ENCODE results near the gene RDH11.
A peak's percentile ranks its signal among the peaks of the same experiment; 100 is the strongest.
"Not testable (repeated sequence)": the region's sequence is repeated elsewhere in the genome, so short reads cannot be mapped to it uniquely, and the experiment has no call there.

RDH11 gene

DNA sequence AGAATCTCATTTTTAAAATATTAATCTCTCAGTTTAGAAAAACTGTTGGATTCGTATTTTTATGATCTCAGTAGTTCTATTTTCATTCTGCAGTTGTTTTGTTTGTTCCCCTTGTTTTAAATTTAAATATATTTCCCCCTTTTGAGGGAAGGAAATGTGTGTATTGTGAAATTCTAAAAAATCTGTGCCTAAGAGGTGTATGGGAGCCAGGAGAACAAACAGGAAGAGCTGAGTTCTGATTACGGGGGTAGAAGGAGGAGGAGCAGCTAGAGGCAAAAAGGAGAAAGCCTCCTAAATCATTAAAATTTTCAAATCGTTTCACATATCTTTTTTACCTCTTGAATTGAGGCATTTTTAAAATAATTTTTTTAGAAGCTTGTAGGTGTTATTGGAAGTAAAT lies 8.4 kb upstream of the RDH11 start:
- DNase-seq: no peak

- DNase-seq: not testable (repeated sequence)
Measured at GRCh38 chr14:67701492-67701891, 5.9 kb upstream of the RDH11 start, which contains the start of gene RDH12. TSS of gene RDH12 (plus strand) at chr14:67701886. CDS start at chr14:67722643, 20,757 bp downstream.

GRCh38 chr14:67698179-67698578 lies 2.6 kb upstream of the RDH11 start:
- DNase-seq: no peak

DNA sequence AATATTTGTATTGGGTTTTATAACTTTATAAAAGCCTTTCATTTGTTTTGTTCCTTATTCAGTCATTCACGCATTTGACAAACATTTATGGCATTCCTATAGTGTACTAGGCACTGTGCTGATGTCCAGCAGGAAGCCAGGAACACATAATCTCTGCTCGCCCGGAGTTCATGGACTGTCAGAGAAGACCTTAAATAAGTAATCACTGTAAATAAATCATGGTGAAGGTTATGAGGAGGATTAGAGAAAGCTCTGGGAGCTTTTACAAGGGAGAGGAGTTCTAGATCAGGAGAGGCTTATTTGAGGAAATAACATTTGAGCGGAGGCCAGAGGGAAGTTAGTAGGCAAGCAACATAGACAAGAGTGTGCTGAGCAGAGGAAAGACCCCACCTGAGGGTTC lies 1.4 kb upstream of the RDH11 start:
- no peak for DNase-seq

- DNase-seq: peak; percentile 97
Measured at GRCh38 chr14:67694791-67695393, 672 bp downstream of the RDH11 start.

DNA sequence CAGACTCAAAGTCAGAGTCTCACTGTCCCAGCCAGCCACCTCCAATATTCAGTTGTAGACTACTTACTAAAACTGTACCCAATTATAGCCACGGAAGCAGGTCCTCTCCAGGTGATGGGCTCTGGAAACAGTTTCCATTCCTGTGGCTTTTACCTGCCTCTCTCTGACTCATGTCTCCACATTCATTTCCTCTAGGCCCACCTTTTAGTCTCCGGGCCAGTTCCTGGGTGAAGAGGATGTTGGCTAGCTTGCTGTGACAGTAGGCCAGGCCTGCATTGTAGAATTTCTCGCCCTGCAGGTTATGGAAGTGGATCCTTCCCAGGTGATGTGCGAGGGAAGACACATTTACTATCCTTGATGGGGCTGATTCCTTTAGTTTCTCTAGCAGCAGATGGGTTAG lies 5.6 kb downstream of the RDH11 start:
- DNase-seq: no peak

DNA sequence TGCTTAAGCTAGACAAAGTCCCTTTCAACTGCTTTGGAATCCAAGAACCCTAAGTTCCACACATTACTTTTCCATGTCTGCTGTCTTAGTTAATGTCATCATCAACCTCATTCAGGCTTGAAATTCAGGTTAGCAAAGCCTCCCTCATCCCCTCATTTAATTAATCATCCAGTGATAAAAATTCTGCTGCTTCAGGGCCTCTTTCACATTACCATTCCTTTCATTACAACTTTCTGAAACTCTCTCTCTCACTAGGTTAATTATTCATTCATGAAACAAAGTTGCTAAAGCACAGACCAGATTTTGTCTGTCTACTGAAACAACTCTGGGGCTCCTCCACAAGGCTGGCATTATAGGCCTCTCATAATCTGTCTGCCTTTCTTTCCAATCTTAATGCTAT lies 11.7 kb downstream of the RDH11 start:
- DNase-seq: no peak

- DNase-seq: peak; percentile 82
Measured at GRCh38 chr14:67680941-67681340, 14.6 kb downstream of the RDH11 start.

GRCh38 chr14:67680121-67680602 lies 15.4 kb downstream of the RDH11 start:
- DNase-seq: peak; percentile 95

DNA sequence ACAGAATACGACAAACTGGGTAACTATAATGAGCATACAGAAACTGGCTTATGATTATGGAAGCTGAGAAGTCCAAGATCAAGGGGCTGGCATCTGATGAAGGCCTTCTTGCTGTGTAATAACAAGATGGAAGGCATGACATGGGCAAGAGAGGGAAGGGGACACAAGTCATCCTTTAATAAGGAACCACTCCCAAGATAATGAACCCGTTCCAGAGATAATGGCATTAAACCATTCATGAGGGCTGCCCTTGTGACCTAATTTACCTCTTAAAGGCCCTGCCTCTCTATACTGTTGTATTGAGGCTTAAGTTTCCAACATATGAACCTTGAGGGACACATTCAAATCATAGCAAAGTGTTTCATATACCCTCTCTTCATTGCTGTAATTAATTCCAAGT lies 16.6 kb downstream of the RDH11 start:
- DNase-seq: peak; percentile 57

- DNase-seq: no peak
Measured at GRCh38 chr14:67675219-67675582, 20.4 kb downstream of the RDH11 start.

GRCh38 chr14:67674480-67675218 lies 20.9 kb downstream of the RDH11 start, which contains the start of gene VTI1B:
TSS of gene VTI1B (minus strand) at chr14:67674632. CDS start at chr14:67674489, 143 bp downstream.
- DNase-seq: peak; percentile 86

- DNase-seq: peak; percentile 75
Measured at GRCh38 chr14:67674139-67674479, 21.5 kb downstream of the RDH11 start.

DNA sequence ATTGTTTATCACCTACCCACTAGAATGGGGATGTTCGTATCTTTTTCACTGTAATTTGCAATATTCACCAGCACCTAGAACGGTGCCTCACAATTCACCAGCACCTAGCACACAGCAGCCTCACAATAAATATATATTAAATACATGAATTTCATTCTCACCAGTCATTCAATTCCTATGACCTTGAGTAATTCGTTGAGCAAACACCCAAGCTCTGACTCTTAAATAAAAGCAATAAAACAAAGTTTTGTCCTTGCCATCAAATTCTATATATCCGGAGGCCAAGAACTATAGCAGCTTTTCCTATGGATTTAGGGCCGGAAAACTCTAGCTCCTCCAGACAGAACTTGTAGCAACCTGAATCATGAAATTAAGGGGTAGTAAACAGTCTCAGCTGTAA lies 22.1 kb downstream of the RDH11 start:
- no peak for DNase-seq

DNA sequence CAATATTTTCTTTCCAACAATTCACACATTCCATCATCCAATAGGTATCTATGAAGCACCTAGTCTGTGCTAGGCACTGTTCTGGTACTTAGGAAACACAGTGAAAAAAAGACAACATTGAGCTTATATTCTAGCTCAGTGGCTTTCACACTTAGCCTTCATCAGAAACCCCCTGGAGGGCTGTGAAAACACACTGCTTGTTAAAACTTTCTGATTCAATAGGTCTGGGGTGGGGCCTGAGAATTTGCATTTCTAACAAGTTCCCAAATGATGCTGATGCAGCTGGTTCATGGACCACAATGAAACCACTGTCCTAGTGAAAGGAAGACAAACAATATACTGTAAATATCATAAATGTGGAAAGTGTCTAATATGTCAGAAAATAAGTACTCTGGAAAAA lies 27.0 kb downstream of the RDH11 start:
- no peak for DNase-seq

DNA sequence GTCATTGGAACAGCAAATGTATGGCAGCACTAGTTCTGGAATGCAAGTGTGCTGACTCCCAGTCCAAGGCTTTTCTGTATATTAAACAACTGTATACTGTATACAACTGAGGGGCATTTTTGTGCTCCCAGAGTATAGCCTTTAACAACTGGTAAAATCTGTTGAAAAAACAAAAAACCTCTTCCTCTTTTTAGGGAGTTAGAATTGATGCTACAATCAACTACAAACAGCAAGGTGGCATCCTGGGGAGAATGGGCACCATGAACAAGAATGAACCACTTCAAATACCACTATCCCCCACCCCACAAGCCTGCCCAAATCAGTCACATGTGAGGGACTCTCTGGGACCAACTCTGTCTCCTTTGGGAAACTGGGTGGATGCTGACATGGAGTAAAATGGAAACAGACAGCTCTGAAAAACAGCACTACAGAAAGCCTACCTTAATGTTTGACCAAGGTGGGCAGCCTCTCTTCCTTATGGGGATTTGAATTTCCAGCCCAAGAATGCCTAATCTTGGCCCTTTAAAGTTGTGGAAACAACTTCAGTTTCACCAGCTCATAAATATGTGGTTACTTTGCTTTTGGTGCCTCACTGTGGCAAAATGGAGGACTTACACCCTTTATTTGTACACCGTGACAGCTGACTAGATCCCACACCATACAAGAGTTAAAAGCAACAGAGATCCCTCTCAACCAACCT lies 28.7 kb downstream of the RDH11 start:
- DNase-seq: peak; percentile 82

DNA sequence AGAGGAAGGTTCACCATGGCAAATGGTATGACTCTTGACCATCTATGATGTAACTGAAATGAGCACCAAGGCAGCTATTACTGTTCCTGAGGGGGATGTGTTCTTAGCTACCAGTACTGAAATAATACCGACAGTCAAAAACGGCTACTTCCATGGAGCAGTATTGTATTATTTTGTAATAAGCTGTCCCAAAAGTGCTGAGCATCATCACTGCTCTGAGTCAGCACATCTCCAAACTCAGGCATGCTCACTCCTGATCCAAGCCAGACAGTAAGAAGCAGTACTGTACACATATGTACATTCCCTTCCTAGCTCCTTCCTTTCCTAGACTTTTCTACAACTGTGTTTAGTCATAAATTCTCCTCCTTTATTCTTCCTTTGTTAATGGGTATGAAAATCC lies 29.7 kb downstream of the RDH11 start:
- DNase-seq: no peak

GRCh38 chr14:67663633-67664032 lies 31.9 kb downstream of the RDH11 start:
- DNase-seq: no peak

- no peak for DNase-seq
Measured at GRCh38 chr14:67653651-67654280, 41.8 kb downstream of the RDH11 start.

- no peak for DNase-seq
Measured at GRCh38 chr14:67652189-67652588, 43.4 kb downstream of the RDH11 start.

DNA sequence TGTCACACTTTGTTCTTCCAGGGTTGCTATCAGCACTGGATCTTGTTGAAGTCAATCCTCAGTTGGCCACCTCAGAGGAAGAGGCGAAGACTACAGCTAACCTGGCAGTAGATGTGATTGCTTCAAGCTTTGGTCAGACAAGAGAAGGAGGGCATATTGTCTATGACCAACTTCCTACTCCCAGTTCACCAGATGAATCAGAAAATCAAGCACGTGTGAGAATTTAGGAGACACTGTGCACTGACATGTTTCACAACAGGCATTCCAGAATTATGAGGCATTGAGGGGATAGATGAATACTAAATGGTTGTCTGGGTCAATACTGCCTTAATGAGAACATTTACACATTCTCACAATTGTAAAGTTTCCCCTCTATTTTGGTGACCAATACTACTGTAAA lies 44.9 kb downstream of the RDH11 start:
- no peak for DNase-seq

DNA sequence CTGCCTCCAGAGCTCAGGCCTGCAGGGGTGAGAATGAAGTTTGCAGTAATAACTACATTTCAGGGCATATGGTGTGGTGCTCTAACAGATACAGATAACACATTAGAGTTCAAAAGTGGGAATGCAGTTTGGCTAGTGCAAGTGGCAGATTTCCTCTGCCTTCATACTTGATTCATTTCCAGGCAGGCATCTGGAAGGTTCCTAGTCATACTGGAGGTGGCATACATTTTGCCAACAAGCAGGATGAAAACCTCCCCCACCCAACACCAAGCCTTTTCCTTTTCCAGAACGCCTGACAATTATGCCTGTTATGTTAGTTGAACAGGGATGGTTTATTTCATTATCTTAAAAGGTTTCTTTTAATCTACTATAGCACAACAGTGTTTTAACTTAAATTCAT lies 45.4 kb downstream of the RDH11 start:
- no peak for DNase-seq

DNA sequence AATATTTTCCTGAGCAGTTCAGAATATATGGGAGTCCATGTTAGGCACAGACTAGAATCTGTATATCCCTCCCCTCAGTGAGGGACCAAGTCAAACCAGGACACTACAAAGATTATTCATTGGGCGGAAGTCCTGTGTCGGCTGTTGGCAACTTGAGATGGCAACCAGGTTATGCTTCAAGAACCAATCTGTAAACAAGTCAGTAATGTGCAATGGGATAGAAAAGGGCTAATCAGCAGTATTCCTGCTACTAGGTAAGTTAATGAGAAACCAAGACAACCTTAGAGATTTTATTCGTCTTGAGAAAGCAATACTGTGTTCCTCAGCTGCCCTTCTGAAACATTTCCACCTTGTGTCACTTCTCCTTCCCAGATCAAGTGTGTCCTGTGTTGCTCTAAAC lies 49.4 kb downstream of the RDH11 start:
- no peak for DNase-seq

DNA sequence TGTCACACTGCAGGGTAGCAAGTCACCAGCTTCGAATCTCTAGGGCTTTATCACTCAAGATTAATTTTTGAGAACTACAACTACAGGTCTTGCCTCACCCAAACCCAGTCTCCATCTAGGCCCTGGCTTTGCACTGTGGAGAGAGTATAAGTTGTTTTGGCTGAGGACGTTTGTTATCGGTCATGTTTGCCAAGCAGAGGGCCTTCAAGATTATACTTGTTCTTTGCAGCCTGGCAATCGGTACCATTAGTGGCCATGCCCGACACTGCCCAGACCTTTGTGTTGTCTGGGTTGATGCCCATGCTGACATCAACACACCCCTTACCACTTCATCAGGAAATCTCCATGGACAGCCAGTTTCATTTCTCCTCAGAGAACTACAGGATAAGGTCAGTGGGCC lies 50.1 kb downstream of the RDH11 start:
- no peak for DNase-seq
